DND-41 (cell line): ENCODE measurements around the gene ITGAE.
"Not testable (repeated sequence)": the region's sequence is repeated elsewhere in the genome, so short reads cannot be mapped to it uniquely, and the experiment has no call there.

ENCODE experiments used
- ATAC-seq: fragments of 200-7000 bp; cut with Tn5 transposase; 3 replicates; pipeline ENCODE4 v1.9.1; 2021; ENCODE audit warnings: low read depth; ENCODE audit not compliant: insufficient read depth
- DNase-seq: peaks from one replicate; pipeline ENCODE4 v3.0.0-alpha.2; 2020
- H2AFZ ChIP-seq: 2 replicates; pipeline ENCODE4 v1.6.0; 2012; ENCODE audit warnings: low read depth, low read length
- H3K27ac ChIP-seq: 2 replicates; pipeline ENCODE4 v1.5.1; 2012; ENCODE audit warnings: low read length, inconsistent platforms
- H3K27me3 ChIP-seq: fragments of 200-600 bp; sonication (generic); 2 replicates; pipeline ENCODE4 v1.6.0; 2012; ENCODE audit warnings: low read length, mild to moderate bottlenecking, inconsistent platforms; ENCODE audit not compliant: insufficient read depth, poor library complexity
- H3K36me3 ChIP-seq: 2 replicates; pipeline ENCODE4 v1.5.1; 2012; ENCODE audit warnings: low read length, inconsistent platforms; ENCODE audit not compliant: insufficient read depth
- H3K4me1 ChIP-seq: 2 replicates; pipeline ENCODE4 v1.5.1; 2012; ENCODE audit warnings: mild to moderate bottlenecking, low read length; ENCODE audit not compliant: insufficient read depth
- H3K4me2 ChIP-seq: 2 replicates; pipeline ENCODE4 v1.6.0; 2012; ENCODE audit warnings: mild to moderate bottlenecking, moderate library complexity, low read length, inconsistent platforms; ENCODE audit not compliant: insufficient read depth
- H3K4me3 ChIP-seq, 2 experiments: fragments of 200-600 bp in 1 of 2; shearing (Covaris generic) in 1 of 2; 2 replicates each; pipeline ENCODE4 v1.5.1; 2012 to 2016; ENCODE audit warnings: inconsistent platforms in 2 of 2, low read length in 2 of 2, mild to moderate bottlenecking in 2 of 2, low read depth in 1 of 2, moderate library complexity in 1 of 2
- H3K79me2 ChIP-seq: 2 replicates; pipeline ENCODE4 v1.6.0; 2012; ENCODE audit warnings: low read length, inconsistent platforms; ENCODE audit not compliant: insufficient read depth
- H3K9ac ChIP-seq: 2 replicates; pipeline ENCODE4 v1.6.0; 2012; ENCODE audit warnings: low read depth, mild to moderate bottlenecking, inconsistent platforms, low read length, moderate library complexity
- H3K9me3 ChIP-seq: 2 replicates; pipeline ENCODE4 v1.5.1; 2012; ENCODE audit warnings: low read length, moderate library complexity, mild to moderate bottlenecking, inconsistent platforms; ENCODE audit not compliant: insufficient read depth, severe bottlenecking
- H4K20me1 ChIP-seq: 2 replicates; pipeline ENCODE4 v1.6.0; 2012; ENCODE audit warnings: low read length; ENCODE audit not compliant: insufficient read depth
- EZH2 ChIP-seq: IDR thresholded peaks from 3 replicates; pipeline ENCODE4 v1.6.1; 2012; ENCODE audit warnings: borderline replicate concordance, low read depth, mild to moderate bottlenecking, moderate library complexity, low read length, inconsistent platforms; ENCODE audit not compliant: severe bottlenecking
- TF ChIP-seq, protein P1 (sequence below): IDR thresholded peaks from 2 replicates; pipeline ENCODE4 v1.5.1; 2012; ENCODE audit warnings: borderline replicate concordance, low read length, moderate library complexity, mild to moderate bottlenecking; ENCODE audit not compliant: poor library complexity, severe bottlenecking; ENCODE audit errors: extremely low read depth

ITGAE gene

DNA sequence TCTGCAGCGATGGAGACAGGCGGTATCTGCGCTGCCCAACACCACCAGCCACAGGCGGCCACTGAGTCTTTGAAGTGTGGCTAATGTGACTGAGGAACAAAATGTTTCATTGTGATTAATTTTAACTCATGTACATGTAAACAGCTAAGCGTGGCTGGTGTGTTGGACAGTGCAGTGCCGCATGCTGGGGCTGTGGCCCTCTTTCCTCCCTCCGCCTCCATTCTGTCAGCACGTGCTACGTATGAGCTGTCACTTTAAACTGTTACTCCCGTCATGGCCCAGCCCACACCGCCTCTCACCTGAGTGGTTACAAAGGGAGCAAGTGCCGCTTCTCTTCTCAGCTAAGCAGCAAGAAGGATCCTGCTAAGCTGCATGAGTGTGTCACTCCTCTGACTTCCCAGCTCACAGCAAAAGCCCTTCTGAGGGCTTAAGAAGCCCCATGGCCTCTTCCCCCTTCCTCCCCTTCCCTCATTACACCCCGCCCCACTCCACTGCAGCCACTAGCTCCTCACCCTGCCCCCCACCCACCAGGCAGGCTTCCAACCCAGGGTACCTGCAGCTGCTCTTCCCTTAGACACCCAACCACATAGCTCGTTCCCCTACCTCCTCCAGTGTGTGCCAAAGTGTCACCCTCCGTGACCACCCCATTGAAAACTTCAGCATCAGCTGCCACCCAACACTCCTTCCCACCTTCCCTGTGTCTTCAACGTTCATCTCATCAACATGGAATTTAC lies 62.3 kb downstream of the ITGAE start:
- no peaks in the 10 kb centered on the region for H3K9me3 ChIP-seq
- no peaks in the 10 kb centered on the region for H3K36me3 ChIP-seq
- H3K27ac ChIP-seq: peak overlapping the region; percentile 83
- peaks cover 46% of the 10 kb centered on the region for H3K4me1 ChIP-seq
- TF ChIP-seq, protein P1, sequence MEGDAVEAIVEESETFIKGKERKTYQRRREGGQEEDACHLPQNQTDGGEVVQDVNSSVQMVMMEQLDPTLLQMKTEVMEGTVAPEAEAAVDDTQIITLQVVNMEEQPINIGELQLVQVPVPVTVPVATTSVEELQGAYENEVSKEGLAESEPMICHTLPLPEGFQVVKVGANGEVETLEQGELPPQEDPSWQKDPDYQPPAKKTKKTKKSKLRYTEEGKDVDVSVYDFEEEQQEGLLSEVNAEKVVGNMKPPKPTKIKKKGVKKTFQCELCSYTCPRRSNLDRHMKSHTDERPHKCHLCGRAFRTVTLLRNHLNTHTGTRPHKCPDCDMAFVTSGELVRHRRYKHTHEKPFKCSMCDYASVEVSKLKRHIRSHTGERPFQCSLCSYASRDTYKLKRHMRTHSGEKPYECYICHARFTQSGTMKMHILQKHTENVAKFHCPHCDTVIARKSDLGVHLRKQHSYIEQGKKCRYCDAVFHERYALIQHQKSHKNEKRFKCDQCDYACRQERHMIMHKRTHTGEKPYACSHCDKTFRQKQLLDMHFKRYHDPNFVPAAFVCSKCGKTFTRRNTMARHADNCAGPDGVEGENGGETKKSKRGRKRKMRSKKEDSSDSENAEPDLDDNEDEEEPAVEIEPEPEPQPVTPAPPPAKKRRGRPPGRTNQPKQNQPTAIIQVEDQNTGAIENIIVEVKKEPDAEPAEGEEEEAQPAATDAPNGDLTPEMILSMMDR: no peak
- no peak for TF ChIP-seq EZH2
- H4K20me1 ChIP-seq: no peaks in the 10 kb centered on the region
- peak overlapping the region in 1 of 2 experiments; percentile 39; a peak in 2 of 4 replicates for H3K4me3 ChIP-seq
- H2AFZ ChIP-seq: peak overlapping the region; percentile 27; the same call in 1 of the 2 replicates
- peak overlapping the region; percentile 48 for H3K9ac ChIP-seq
- peak overlapping the region; percentile 55 for H3K4me2 ChIP-seq
- DNase-seq (peak; percentile 83), ATAC-seq (peak; percentile 66)
- no peaks in the 10 kb centered on the region for H3K79me2 ChIP-seq
- no peaks in the 10 kb centered on the region for H3K27me3 ChIP-seq

DNA sequence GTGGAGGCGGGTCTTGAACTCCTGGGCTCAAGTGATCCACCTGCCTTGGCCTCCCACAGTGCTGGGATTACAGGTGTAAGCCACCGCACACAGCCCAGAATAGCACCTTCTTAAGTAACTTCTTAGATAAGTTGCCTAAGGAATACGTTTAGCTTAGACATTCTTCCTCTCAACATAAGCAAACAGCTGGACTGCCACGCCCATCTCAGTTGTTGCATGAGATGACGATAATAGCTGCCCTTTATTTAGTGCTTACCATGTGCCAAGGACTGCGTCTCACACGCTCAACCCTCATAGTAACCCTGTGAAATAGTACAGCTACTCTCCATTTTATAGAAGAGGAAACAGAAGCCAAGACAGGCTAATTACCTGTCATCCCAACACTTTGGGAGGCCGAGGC lies 65.5 kb downstream of the ITGAE start:
- Histone ChIP-seq H3K79me2 (no peaks in the 10 kb centered on the region), H3K36me3 (peaks cover 5% of the 10 kb centered on the region), H3K9ac (no peak overlapping the region), H3K27ac (no peak overlapping the region), H3K27me3 (no peaks in the 10 kb centered on the region), H3K9me3 (no peaks in the 10 kb centered on the region), H3K4me1 (peaks cover 36% of the 10 kb centered on the region), H4K20me1 (no peaks in the 10 kb centered on the region), H3K4me3 (no peak overlapping the region), H3K4me2 (no peak overlapping the region), H2AFZ (no peak overlapping the region)
- ATAC-seq (no peak), DNase-seq (no peak)
- TF ChIP-seq EZH2: no peak
- TF ChIP-seq, protein P1: no peak

DNA sequence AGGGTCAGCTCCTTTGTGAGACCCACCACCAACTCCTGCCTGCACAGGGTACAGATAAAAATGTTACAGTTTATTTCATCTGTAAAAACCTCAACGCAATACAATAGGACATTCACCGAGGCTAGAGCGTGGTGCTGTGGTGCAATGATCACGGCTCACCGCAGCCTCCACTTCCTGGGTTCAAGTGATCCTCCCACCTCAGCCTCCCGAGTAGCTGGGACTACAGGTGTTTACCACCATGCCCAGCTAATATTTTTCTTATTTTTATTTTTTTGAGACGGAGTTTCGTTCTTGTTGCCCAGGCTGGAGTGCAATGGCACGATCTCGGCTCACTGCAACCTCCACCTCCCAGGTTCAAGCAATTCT lies 66.1 kb downstream of the ITGAE start:
- H3K9me3 ChIP-seq, H2AFZ ChIP-seq, H3K27ac ChIP-seq, ATAC-seq, H3K36me3 ChIP-seq, H3K9ac ChIP-seq, H3K4me2 ChIP-seq, H3K4me3 ChIP-seq, H4K20me1 ChIP-seq, H3K27me3 ChIP-seq, H3K79me2 ChIP-seq, DNase-seq: not testable (repeated sequence)
- H3K4me1 ChIP-seq: peaks cover 29% of the 10 kb centered on the region

DNA sequence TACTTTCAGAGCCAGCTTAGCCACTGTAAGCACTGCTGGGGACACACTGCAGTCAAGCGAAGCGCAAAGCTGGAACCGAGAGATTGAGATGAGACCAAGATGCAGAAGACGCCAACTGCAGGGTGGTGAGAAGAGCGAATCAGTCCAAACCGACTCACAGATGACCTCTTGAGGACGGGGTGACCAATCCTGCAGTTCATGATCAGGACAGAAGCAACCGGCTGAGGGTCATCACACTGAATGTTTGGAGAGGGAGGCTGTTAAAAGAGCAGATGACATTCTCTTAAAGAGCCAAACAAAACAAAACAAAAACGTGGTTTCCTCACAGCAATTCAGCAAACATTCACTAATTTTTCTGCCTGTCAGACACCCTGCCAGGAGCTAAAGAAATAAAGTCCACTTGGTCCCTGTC lies 68.8 kb downstream of the ITGAE start:
- no peaks in the 10 kb centered on the region for H3K9me3 ChIP-seq
- H3K9ac ChIP-seq: no peak overlapping the region
- H3K79me2 ChIP-seq: peaks cover 13% of the 10 kb centered on the region
- no peaks in the 10 kb centered on the region; the same call in 1 of the 2 replicates for H4K20me1 ChIP-seq
- ATAC-seq (no peak), DNase-seq (no peak)
- no peak for TF ChIP-seq EZH2
- TF ChIP-seq, protein P1: no peak
- H3K4me1 ChIP-seq: peaks cover 9% of the 10 kb centered on the region
- no peaks in the 10 kb centered on the region for H3K27me3 ChIP-seq
- H3K27ac ChIP-seq: no peak overlapping the region
- no peak overlapping the region for H2AFZ ChIP-seq
- no peak overlapping the region for H3K4me2 ChIP-seq
- H3K4me3 ChIP-seq: no peak overlapping the region
- peaks cover 25% of the 10 kb centered on the region for H3K36me3 ChIP-seq
